Measurements from ENCODE around the gene ARMC7. TPM values are rescaled to one million over a fixed set of nuclear protein-coding genes. Genes with fewer than 3 reads are reported as not detected.

The ARMC7 gene
- total and polyA plus RNA-seq, 9 donors, result 2.4 to 7.9 (median 7.3) TPM

- no peaks in the 10 kb centered on the region for H3K27me3 ChIP-seq (ENCODE audit: control insufficient read depth, insufficient read depth, low read length)
- peak; percentile 92 for DNase-seq
- WGBS (ENCODE audit: insufficient coverage), result under 1% methylated on average over 58 of the region's 69 CpGs
- no peaks in the 10 kb centered on the region for H3K9me3 ChIP-seq (replicated peaks; ENCODE audit: control insufficient read depth, low read depth, low read length)
- H3K36me3 ChIP-seq (ENCODE audit: control insufficient read depth, insufficient read depth, low read length), result no peaks in the 10 kb centered on the region
- peak within 1 kb of the TSS; percentile 88 for H3K27ac ChIP-seq (ENCODE audit: low read length)
- H3K4me3 ChIP-seq (ENCODE audit: low read length), result peak within 1 kb of the TSS; percentile 69
- peaks cover 40% of the 10 kb centered on the region for H3K4me1 ChIP-seq (ENCODE audit: control insufficient read depth, insufficient read depth, low read length)
Observed at GRCh38 chr17:75087558-75088453, 22.0 kb upstream of the ARMC7 start, which contains the start of gene SLC16A5. Gene SLC16A5 (plus strand): TSS chr17:75087954. CDS start chr17:75093637, 5,683 bp downstream.

- Histone ChIP-seq H3K36me3 (ENCODE audit: control insufficient read depth, insufficient read depth, low read length) (peaks cover 1% of the 10 kb centered on the region), H3K4me1 (ENCODE audit: control insufficient read depth, insufficient read depth, low read length) (peaks cover 44% of the 10 kb centered on the region), H3K4me3 (ENCODE audit: low read length) (peak overlapping the region; percentile 69), H3K27me3 (ENCODE audit: control insufficient read depth, insufficient read depth, low read length) (no peaks in the 10 kb centered on the region), H3K27ac (ENCODE audit: low read length) (peak overlapping the region; percentile 88), H3K9me3 (replicated peaks; ENCODE audit: control insufficient read depth, low read depth, low read length) (no peaks in the 10 kb centered on the region)
- 67% methylated on average over 4 of the region's 11 CpGs for WGBS (ENCODE audit: insufficient coverage)
- no peak for DNase-seq
Observed at GRCh38 chr17:75088465-75089417, 21.0 kb upstream of the ARMC7 start.

- H3K9me3 ChIP-seq (replicated peaks; ENCODE audit: control insufficient read depth, low read depth, low read length), result no peaks in the 10 kb centered on the region
- H3K27ac ChIP-seq (ENCODE audit: low read length), result peak overlapping the region; percentile 25
- H3K4me1 ChIP-seq (ENCODE audit: control insufficient read depth, insufficient read depth, low read length), result peaks cover 44% of the 10 kb centered on the region
- H3K27me3 ChIP-seq (ENCODE audit: control insufficient read depth, insufficient read depth, low read length), result no peaks in the 10 kb centered on the region
- H3K36me3 ChIP-seq (ENCODE audit: control insufficient read depth, insufficient read depth, low read length), result peaks cover 2% of the 10 kb centered on the region
- H3K4me3 ChIP-seq (ENCODE audit: low read length), result no peak overlapping the region
- no peak for DNase-seq
- 29% methylated on average over 19 of the region's 19 CpGs for WGBS (ENCODE audit: insufficient coverage)
Observed at GRCh38 chr17:75090871-75091854, 18.6 kb upstream of the ARMC7 start.

- DNase-seq, result no peak
- no peaks in the 10 kb centered on the region for H3K27me3 ChIP-seq (ENCODE audit: control insufficient read depth, insufficient read depth, low read length)
- no peaks in the 10 kb centered on the region for H3K9me3 ChIP-seq (replicated peaks; ENCODE audit: control insufficient read depth, low read depth, low read length)
- peaks cover 2% of the 10 kb centered on the region for H3K36me3 ChIP-seq (ENCODE audit: control insufficient read depth, insufficient read depth, low read length)
- peaks cover 40% of the 10 kb centered on the region for H3K4me1 ChIP-seq (ENCODE audit: control insufficient read depth, insufficient read depth, low read length)
- H3K27ac ChIP-seq (ENCODE audit: low read length), result no peak overlapping the region
- H3K4me3 ChIP-seq (ENCODE audit: low read length), result no peak overlapping the region
- 58% methylated on average over 6 of the region's 10 CpGs for WGBS (ENCODE audit: insufficient coverage)
Observed at GRCh38 chr17:75091855-75092327, 17.9 kb upstream of the ARMC7 start.

- WGBS (ENCODE audit: insufficient coverage), result 80% methylated on average over 18 of the region's 18 CpGs
- H3K36me3 ChIP-seq (ENCODE audit: control insufficient read depth, insufficient read depth, low read length), result peaks cover 2% of the 10 kb centered on the region
- no peak for DNase-seq
- no peak overlapping the region for H3K4me3 ChIP-seq (ENCODE audit: low read length)
- H3K4me1 ChIP-seq (ENCODE audit: control insufficient read depth, insufficient read depth, low read length), result peaks cover 26% of the 10 kb centered on the region
- no peaks in the 10 kb centered on the region for H3K27me3 ChIP-seq (ENCODE audit: control insufficient read depth, insufficient read depth, low read length)
- H3K9me3 ChIP-seq (replicated peaks; ENCODE audit: control insufficient read depth, low read depth, low read length), result no peaks in the 10 kb centered on the region
- H3K27ac ChIP-seq (ENCODE audit: low read length), result no peak overlapping the region
Observed at GRCh38 chr17:75093548-75094158, 16.1 kb upstream of the ARMC7 start.

GRCh38 chr17:75094871-75095399, 14.8 kb upstream of the ARMC7 start:
- peaks cover 18% of the 10 kb centered on the region for H3K4me1 ChIP-seq (ENCODE audit: control insufficient read depth, insufficient read depth, low read length)
- 53% methylated on average over 4 of the region's 16 CpGs for WGBS (ENCODE audit: insufficient coverage)
- H3K36me3 ChIP-seq (ENCODE audit: control insufficient read depth, insufficient read depth, low read length), result peaks cover 9% of the 10 kb centered on the region
- H3K4me3 ChIP-seq (ENCODE audit: low read length), result no peak overlapping the region
- H3K9me3 ChIP-seq (replicated peaks; ENCODE audit: control insufficient read depth, low read depth, low read length), result no peaks in the 10 kb centered on the region
- no peak for DNase-seq
- H3K27ac ChIP-seq (ENCODE audit: low read length), result no peak overlapping the region
- no peaks in the 10 kb centered on the region for H3K27me3 ChIP-seq (ENCODE audit: control insufficient read depth, insufficient read depth, low read length)

GRCh38 chr17:75096082-75096625, 13.6 kb upstream of the ARMC7 start:
- no peak overlapping the region for H3K27ac ChIP-seq (ENCODE audit: low read length)
- H3K4me3 ChIP-seq (ENCODE audit: low read length), result no peak overlapping the region
- no peaks in the 10 kb centered on the region for H3K27me3 ChIP-seq (ENCODE audit: control insufficient read depth, insufficient read depth, low read length)
- WGBS (ENCODE audit: insufficient coverage), result 77% methylated on average over 4 of the region's 14 CpGs
- DNase-seq, result peak; percentile 73
- H3K36me3 ChIP-seq (ENCODE audit: control insufficient read depth, insufficient read depth, low read length), result peaks cover 18% of the 10 kb centered on the region
- H3K4me1 ChIP-seq (ENCODE audit: control insufficient read depth, insufficient read depth, low read length), result peaks cover 12% of the 10 kb centered on the region
- no peaks in the 10 kb centered on the region for H3K9me3 ChIP-seq (replicated peaks; ENCODE audit: control insufficient read depth, low read depth, low read length)

GRCh38 chr17:75097865-75098264, 11.9 kb upstream of the ARMC7 start:
- no peak for DNase-seq
- 96% methylated on average over 7 of the region's 7 CpGs for WGBS (ENCODE audit: insufficient coverage)
- Histone ChIP-seq H3K4me1 (ENCODE audit: control insufficient read depth, insufficient read depth, low read length) (peaks cover 5% of the 10 kb centered on the region), H3K9me3 (replicated peaks; ENCODE audit: control insufficient read depth, low read depth, low read length) (no peaks in the 10 kb centered on the region), H3K27ac (ENCODE audit: low read length) (no peak overlapping the region), H3K4me3 (ENCODE audit: low read length) (no peak overlapping the region), H3K27me3 (ENCODE audit: control insufficient read depth, insufficient read depth, low read length) (no peaks in the 10 kb centered on the region), H3K36me3 (ENCODE audit: control insufficient read depth, insufficient read depth, low read length) (peaks cover 18% of the 10 kb centered on the region)

Data from muscle of leg (tissue), 11 donors.